Occipital lobe (tissue), 2 donors: ENCODE results near the gene CGB7. TPM values are rescaled to one million over a fixed set of nuclear protein-coding genes. Genes with fewer than 3 reads are reported as not detected.
"Not testable (repeated sequence)": the region's sequence is repeated elsewhere in the genome, so short reads cannot be mapped to it uniquely, and the experiment has no call there.

Experiments
- DNase-seq: peaks from one replicate; lab custom pipeline; 2025; lab: John Stamatoyannopoulos, UW
- total RNA-seq: library from RNA; depleted of rRNA; stranded (reverse); fragments of >200 nt; gene quantifications from one replicate; pipeline ENCODE4 v1.2.3, GENCODE V29; 2014

Gene CGB7
- total RNA-seq, 1 donor from 2014 or later: not detected

GRCh38 chr19:49042177-49042576 lies 15.4 kb downstream of the CGB7 start:
- no peak for DNase-seq

GRCh38 chr19:49039736-49040135 lies 17.8 kb downstream of the CGB7 start:
- not testable (repeated sequence) for DNase-seq

DNA sequence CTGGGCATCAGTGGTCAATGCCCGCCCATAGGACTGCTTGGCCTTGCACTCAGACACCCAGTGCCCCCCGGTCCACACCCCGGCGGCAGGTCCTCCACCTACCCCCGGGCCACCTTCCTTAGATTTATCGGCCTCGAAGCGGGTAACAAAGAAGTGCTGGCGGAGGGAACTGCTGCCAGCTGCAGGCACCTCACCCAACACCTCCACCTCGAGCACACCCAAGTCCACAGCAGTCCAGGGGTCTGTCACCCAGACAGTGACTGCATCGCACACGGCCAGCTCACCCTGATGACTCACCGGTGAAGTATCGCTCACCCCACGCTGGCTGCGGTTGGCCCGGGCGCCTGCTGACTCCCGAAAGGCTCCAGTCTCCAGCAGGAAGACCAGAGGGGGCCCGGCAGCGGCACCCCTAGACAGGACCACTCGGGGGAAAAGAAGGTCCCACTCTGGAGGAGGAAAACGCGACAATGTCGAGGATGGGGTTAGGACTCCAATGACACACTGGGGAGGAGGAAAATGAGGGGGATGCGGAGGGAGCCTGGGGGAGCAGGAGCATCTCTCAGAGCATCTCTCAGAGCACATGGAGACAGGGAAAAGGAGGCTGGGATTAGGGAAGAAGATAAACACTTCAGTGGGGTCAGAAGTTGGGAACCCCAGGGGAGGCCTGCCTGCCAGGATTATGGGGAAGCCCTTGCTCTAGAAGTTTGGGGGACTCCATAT lies 18.8 kb downstream of the CGB7 start:
- not testable (repeated sequence) for DNase-seq

DNA sequence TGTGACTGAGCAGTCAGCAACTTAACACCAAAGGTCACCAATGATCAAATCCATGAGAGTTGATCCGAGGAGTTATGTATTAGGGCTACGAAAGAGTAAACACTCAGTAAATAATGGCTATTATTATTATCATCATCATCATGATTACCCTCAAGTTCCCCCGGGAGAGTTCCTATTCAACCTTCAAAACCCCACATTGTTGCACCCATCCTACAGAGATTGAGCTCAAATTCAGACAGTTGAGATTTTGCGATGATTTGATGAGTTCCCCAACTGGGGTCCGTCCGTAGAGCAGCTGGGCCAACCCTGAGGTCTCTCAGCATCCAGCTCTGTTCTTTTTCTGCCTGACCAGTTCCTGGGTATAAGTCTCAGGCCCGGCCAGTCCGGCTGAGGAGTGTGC lies 19.4 kb downstream of the CGB7 start:
- not testable (repeated sequence) for DNase-seq

DNA sequence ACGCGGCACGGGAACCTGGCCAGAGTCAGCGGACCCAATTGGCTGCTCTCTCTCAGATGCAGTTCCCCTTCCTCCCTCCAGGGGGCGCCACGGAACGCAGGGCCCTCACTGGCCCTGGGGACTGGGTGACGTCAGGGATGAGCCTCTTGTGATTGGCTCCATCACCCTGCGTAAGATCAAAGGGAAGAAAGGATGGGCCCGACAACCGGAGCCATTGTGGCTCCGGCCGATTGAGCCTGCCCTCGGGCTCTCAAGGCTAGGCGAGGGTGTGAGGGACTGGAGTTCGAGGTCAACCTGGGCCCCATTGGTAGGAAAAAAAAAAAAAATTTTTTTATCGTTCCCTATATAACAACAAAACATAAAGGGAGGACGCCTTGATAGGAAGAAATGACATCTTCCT lies 20.7 kb downstream of the CGB7 start, which contains the start of gene CGB1:
Gene CGB1 (minus strand): TSS at position 81 of the 400 bp plus-strand sequence. CDS start 184 bp downstream, outside the sequence.
- not testable (repeated sequence) for DNase-seq

- DNase-seq: not testable (repeated sequence)
Measured at GRCh38 chr19:49031642-49032301, 25.8 kb downstream of the CGB7 start, which contains the start of gene CGB2. TSS of gene CGB2 (plus strand) at chr19:49031890. CDS start at chr19:49032096, 206 bp downstream.

DNA sequence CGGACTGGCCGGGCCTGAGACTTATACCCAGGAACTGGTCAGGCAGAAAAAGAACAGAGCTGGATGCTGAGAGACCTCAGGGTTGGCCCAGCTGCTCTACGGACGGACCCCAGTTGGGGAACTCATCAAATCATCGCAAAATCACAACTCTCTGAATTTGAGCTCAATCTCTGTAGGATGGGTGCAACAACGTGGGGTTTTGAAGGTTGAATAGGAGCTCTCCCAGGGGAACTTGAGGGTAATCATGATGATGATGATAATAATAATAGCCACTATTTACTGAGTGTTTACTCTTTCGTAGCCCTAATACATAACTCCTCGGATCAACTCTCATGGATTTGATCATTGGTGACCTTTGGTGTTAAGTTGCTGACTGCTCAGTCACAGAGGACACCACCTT lies 27.2 kb downstream of the CGB7 start:
- not testable (repeated sequence) for DNase-seq

GRCh38 chr19:49029749-49030148 lies 27.8 kb downstream of the CGB7 start:
- DNase-seq: not testable (repeated sequence)

GRCh38 chr19:49028686-49029085 lies 28.9 kb downstream of the CGB7 start:
- DNase-seq: not testable (repeated sequence)

GRCh38 chr19:49025599-49025998 lies 31.9 kb downstream of the CGB7 start:
- not testable (repeated sequence) for DNase-seq

GRCh38 chr19:49025088-49025487 lies 32.5 kb downstream of the CGB7 start:
- not testable (repeated sequence) for DNase-seq

DNA sequence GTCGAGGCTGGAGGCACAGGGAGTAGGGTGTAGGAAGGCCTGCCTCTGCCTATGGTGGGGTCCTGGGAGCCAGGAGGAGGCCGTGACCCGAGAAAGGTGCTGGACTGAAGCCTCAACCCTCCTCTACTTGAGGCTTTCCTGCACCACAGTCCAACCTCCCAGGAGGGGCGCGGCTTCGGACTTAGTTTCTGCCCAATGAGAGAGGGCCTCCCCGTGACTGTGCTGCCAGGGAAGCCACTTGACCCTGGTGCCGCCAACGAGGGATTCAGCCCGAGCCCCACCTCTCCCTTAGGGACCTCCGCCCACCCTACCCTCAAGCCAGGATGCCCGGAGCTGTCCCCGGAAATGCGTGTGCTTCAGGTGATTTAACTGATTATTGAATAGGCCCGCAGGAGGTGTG lies 33.3 kb downstream of the CGB7 start, which contains the start of gene CGB3:
Gene CGB3 (minus strand): TSS at position 101 of the 400 bp plus-strand sequence. CDS start 362 bp downstream, outside the sequence.
- not testable (repeated sequence) for DNase-seq

- no peak for DNase-seq
Measured at GRCh38 chr19:49022116-49022515, 35.4 kb downstream of the CGB7 start.

DNA sequence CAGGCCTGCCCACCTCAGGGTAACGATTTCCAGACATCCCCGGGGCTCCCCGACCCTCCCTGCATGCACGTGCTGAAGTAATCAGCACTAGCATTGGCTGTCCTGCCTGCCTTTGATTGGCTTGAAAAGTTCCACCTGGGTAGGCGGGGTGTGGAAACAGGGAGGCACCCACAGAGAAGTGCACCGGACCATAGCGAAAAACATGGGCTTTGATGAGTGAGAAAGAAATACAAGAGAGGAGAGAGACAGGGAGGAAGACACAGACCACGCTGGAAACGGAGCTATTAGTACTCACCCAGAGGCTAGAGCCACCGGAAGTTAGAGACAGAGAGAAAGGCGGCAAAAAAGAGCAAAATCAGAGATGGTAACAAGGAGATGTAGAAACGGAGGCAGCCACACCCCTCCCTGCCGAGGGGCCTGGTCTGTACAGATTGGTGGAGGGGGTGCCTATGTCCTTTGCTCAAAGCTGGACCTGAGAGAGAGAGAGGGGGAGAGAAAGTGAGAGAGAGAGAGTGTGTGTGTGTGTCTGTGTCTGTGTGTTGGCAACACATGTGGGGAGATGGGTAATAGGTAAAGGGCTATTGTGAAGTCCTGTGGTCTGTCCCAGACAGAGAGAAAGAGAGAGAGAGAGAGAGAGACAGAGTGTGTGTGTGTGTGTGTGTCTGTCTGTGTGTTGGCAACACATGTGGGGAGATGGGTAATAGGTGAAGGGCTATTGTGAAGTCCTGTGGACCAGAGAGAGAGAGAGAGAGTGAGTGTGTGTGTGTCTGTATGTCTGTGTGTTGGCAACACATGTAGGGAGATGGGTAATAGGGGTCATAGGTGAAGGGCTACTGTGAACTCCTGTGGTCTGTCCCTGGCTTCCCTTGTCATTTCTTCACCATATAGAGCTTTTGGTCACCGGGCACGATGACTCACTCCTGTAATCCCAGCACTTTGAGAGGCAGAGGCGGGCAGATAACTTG lies 36.3 kb downstream of the CGB7 start:
- DNase-seq: no peak

DNA sequence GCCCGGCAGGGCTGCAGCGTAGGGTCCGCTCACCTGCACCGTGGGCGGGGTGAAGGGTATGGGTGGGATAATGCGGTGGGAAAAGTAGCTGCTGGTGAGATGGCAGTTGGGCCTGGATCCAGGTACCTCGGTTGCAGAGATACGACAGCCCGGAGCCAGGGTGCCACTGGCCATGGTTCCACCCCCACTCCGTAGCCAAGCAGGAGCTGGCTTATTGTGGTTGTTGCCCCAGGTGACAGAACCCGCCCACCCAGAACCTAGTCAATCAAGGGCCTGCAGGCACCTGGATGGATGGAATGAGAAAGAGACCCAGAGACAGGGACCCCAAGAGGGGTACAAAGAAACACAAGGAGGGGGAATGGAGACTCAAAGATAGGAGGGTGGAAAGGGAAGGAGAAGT lies 37.2 kb downstream of the CGB7 start:
- no peak for DNase-seq

DNA sequence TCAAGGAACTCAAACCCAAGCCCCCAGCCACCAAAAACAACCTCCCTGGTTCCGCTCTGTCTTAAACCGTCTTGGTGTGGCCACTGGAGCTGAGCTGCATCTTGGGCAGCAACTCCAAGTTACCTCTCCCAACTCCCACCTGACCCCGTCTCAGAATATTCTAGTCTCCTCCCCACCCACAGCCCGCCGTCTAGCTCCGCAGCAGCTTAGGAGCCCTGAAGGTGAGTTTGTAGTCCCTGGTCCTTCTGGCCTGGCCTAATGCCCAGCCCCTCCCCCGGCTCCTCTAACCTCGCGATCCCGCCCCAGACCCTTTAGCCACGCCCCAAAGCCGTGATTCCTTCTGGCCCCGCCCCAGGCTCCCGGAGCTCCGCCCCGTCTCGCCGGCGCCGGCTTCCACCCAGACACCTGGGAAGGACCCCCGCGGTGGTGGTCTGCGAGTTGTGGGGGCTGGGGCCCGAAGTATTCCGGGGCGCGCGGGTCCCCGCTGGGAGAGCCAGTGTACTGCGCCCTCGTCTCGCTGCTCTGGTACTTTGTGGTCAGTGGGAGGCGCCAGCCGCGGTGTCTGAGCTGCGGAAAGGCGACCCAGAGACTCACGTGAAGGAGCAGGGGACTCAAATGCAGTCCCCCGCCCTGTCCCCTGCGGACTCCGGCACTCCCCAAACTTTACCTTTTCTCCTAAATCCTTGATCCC lies 38.2 kb downstream of the CGB7 start:
- no peak for DNase-seq

GRCh38 chr19:49018388-49019241 lies 38.9 kb downstream of the CGB7 start:
- DNase-seq: not testable (repeated sequence)

DNA sequence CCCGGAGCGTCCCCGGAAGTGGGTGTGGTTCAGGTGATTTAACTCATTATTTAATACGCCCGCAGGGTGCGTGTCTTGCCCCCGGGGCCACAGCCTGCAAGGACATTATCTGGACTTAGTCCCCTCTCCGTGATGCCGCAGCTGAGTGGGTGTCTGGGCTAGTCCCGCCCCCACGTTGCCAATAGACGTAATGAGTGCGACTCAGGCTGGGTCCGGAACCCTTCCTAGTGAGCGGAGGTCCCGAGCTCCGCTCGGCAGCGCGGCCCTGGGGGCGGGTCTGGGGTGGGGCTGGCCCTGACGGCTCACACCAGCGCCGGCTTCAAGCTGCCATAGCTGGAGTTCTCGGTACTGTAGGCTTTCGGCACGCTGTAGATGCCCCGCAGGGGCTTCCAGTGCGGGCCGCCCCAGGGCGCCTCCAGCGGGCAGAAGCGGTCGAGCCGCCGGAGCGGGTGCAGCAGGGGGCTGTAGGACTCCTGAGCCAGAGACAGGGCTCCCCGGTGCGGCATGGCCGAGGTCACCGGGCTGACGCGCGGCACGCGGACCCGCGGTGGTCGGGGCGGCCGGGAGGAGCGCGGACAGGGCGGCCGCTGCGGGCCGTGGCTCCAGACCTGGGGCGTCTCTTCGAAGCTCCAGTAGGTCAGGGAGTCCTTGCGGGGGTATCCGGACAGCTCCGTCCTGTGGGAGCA lies 39.7 kb downstream of the CGB7 start:
- no peak for DNase-seq

GRCh38 chr19:49017041-49017665 lies 40.4 kb downstream of the CGB7 start, which contains the start of gene LHB:
TSS of gene LHB (minus strand) at chr19:49017091. CDS start at chr19:49017081, 10 bp downstream.
- DNase-seq: no peak
